Testis (tissue), 3 donors: ENCODE results near the gene CRYL1. TPM values are rescaled to one million over a fixed set of nuclear protein-coding genes. Genes with fewer than 3 reads are reported as not detected.

Experiments
- DNase-seq: peaks from one replicate; pipeline ENCODE4 v3.0.0-alpha.2; 2019
- H3K27ac ChIP-seq, 2 donors: fragments of 200-600 bp; sonication (generic); one replicate each; pipeline ENCODE4 v1.5.1; 2019
- H3K27me3 ChIP-seq: fragments of 200-600 bp; sonication (generic); one replicate; pipeline ENCODE4 v1.5.1; 2019
- H3K36me3 ChIP-seq: fragments of 200-600 bp; sonication (generic); one replicate; pipeline ENCODE4 v1.5.1; 2017; ENCODE audit warnings: low read depth; ENCODE audit errors: missing control alignments
- H3K4me1 ChIP-seq: fragments of 200-600 bp; sonication (generic); one replicate; pipeline ENCODE4 v1.5.1; 2019
- H3K4me3 ChIP-seq, 2 donors: fragments of 200-600 bp; sonication (generic); one replicate each; pipeline ENCODE4 v1.5.1; 2017 to 2019
- H3K9me3 ChIP-seq: fragments of 200-600 bp; sonication (generic); one replicate; pipeline ENCODE4 v1.5.1; 2017
- POLR2A ChIP-seq: fragments of 450-650 bp; IDR thresholded peaks from one replicate; pipeline ENCODE4 v1.6.1; 2017; ENCODE audit warnings: antibody characterized with exemption, mild to moderate bottlenecking, moderate library complexity
- WGBS, 2 donors: methylation state at CpG; one replicate each; pipeline ENCODE4 v1.1.5; 2018; 5-methylcytosine and 5-hydroxymethylcytosine counted together
- intact Hi-C: fragments of 100-400 bp; cut with DNase I; formaldehyde crosslinking; loops from one replicate; pipeline ENCODE4 v1.15.1; 2023; ENCODE audit warnings: low total_unique reads
- microRNA-seq, 2 donors: library from miRNA; unstranded; fragments of <30 nt; microRNA quantifications; one replicate each; pipeline ENCODE4, GENCODE V29; 2016; ENCODE audit warnings: borderline number of aligned reads in 2 of 2, borderline replicate concordance in 1 of 2
- polyA plus RNA-seq: library from polyadenylated mRNA; stranded (reverse); fragments of 350-450 nt; fragmentation: Illumina TruSeq; extraction: RNeasy Lipid Tissue Mini Kit (QIAGEN cat#74804); gene quantifications from one replicate; pipeline ENCODE4 v1.2.3, GENCODE V29; 2014; ENCODE audit warnings: low read depth, low replicate concordance; ENCODE audit not compliant: insufficient read depth
- small RNA-seq, 2 donors: library from RNA; depleted of rRNA; stranded (forward); fragments of <200 nt; gene quantifications; one replicate each; pipeline ENCODE3, GENCODE V24; 2016
- total RNA-seq, 2 donors: library from RNA; depleted of rRNA; stranded (reverse); fragments of >200 nt; gene quantifications; one replicate each; pipeline ENCODE4 v1.2.3, GENCODE V29; 2016
- TF ChIP-seq, protein P1 (sequence below), 3 experiments: fragments of 450-650 bp in 2 of 3; fragments of 200-600 bp in 1 of 3; sonication (generic) in 1 of 3; IDR thresholded peaks; one replicate each; pipeline ENCODE4 v1.5.1; 2016 to 2019; ENCODE audit warnings: antibody characterized with exemption in 3 of 3, mild to moderate bottlenecking in 2 of 3, moderate library complexity in 1 of 3

The CRYL1 gene
- total and polyA plus RNA-seq, 3 donors from 2014 or later, result 8.0 to 16.8 (median 16.8) TPM

DNA sequence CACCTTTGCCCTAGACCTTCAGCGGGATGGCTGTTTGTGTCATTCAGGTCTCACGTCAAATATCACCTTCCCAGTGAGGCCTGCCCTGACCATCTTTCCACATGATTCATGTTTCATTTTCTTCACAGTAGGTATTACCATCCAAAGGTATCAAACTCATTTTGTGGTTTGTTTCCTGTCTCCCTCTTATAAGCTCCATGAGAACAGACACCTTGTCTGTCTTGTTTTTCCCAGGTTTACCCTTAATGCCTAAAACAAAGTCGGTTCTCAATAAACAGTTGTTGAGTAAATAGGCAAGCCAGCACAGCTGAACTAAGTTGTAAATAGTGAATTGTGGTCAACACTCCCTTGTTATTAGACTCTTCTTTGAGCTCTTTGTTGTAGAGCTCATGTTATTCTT lies 170.9 kb downstream of the CRYL1 start:
- WGBS, 2 donors, result 82 to 94% methylated on average over 3 of the region's 3 CpGs
- H3K4me1 ChIP-seq, result no peaks in the 10 kb centered on the region
- H3K9me3 ChIP-seq, result no peaks in the 10 kb centered on the region
- no peaks in the 10 kb centered on the region for H3K27me3 ChIP-seq
- no peak overlapping the region for H3K4me3 ChIP-seq
- no peak for TF ChIP-seq POLR2A
- TF ChIP-seq, protein P1, sequence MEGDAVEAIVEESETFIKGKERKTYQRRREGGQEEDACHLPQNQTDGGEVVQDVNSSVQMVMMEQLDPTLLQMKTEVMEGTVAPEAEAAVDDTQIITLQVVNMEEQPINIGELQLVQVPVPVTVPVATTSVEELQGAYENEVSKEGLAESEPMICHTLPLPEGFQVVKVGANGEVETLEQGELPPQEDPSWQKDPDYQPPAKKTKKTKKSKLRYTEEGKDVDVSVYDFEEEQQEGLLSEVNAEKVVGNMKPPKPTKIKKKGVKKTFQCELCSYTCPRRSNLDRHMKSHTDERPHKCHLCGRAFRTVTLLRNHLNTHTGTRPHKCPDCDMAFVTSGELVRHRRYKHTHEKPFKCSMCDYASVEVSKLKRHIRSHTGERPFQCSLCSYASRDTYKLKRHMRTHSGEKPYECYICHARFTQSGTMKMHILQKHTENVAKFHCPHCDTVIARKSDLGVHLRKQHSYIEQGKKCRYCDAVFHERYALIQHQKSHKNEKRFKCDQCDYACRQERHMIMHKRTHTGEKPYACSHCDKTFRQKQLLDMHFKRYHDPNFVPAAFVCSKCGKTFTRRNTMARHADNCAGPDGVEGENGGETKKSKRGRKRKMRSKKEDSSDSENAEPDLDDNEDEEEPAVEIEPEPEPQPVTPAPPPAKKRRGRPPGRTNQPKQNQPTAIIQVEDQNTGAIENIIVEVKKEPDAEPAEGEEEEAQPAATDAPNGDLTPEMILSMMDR (IDR thresholded peaks at IDR 0.05), result no peak
- no peak for DNase-seq
- H3K36me3 ChIP-seq, result no peaks in the 10 kb centered on the region
- intact Hi-C loops, result no loop called here
- no peak overlapping the region for H3K27ac ChIP-seq

DNA sequence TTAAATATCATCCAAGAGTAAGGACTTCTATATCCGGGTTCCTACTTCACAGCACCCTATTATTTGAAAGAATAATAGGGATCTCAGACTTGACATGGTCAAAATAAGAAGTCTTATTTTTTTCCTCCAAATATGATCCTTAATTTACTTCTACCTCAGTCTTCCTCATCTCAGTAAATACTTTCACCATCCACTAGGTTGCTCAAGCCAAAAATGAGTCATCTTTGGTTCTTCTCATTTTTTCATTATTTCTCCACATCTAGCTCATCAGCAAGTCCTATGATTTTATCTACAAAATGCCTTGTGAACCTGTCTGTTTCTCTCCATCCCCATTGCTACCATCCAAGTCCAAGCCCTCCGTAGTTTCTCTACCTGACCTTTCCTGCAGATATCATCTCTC lies 171.7 kb downstream of the CRYL1 start:
- intact Hi-C loops, result no loop called here
- DNase-seq, result no peak
- no peak overlapping the region for H3K4me3 ChIP-seq
- no peaks in the 10 kb centered on the region for H3K4me1 ChIP-seq
- H3K36me3 ChIP-seq, result no peaks in the 10 kb centered on the region
- H3K27me3 ChIP-seq, result no peaks in the 10 kb centered on the region
- H3K27ac ChIP-seq, result no peak overlapping the region
- WGBS, 2 donors, result 91 to 97% methylated on average over 2 of the region's 2 CpGs
- TF ChIP-seq POLR2A, result no peak
- TF ChIP-seq, protein P1 (IDR thresholded peaks at IDR 0.05), result no peak
- H3K9me3 ChIP-seq, result no peaks in the 10 kb centered on the region

Small RNA genes within 50 kb of the gene (microRNA-seq; reads per million reads assigned to microRNA genes)
- 0 reads per million in 2 donors for gene MIR4499

Small RNA genes within 50 kb of the gene (small RNA-seq; reads per million reads assigned to genes)
- gene MIR4499, result 0 reads per million in 2 donors

Other genes starting within 250 kb of the CRYL1 start
- 100 to 1,000 TPM in 1 of 2 donors, 10 to 100 TPM in 1; 56.6 to 111 TPM for gene IFT88, start 41.3 kb upstream of the CRYL1 start, total RNA-seq
- 86.8 TPM for gene IFT88, start 41.3 kb upstream of the CRYL1 start, polyA plus RNA-seq
- 1 to 10 TPM; 1.6 to 4.8 TPM for gene IL17D, start 177.8 kb upstream of the CRYL1 start, total RNA-seq
- gene IL17D, start 177.8 kb upstream of the CRYL1 start, polyA plus RNA-seq, result 5.3 TPM
- 1 to 10 TPM; 5.8 to 7.5 TPM for gene EEF1AKMT1, start 248.1 kb upstream of the CRYL1 start, total RNA-seq
- gene EEF1AKMT1, start 248.1 kb upstream of the CRYL1 start, polyA plus RNA-seq, result 8.0 TPM